Rectal smooth muscle tissue (tissue), 1 donor: ENCODE measurements around the gene TPSB2.
"Not testable (repeated sequence)": the region's sequence is repeated elsewhere in the genome, so short reads cannot be mapped to it uniquely, and the experiment has no call there.

Experiments used
- H3K27ac ChIP-seq: one replicate; pipeline ENCODE4 v1.7.0; 2013; ENCODE audit warnings: low read depth, low read length, inconsistent platforms
- H3K27me3 ChIP-seq: one replicate; pipeline ENCODE4 v1.7.0; 2013; ENCODE audit warnings: low read length; ENCODE audit not compliant: control insufficient read depth, insufficient read depth
- H3K36me3 ChIP-seq: one replicate; pipeline ENCODE4 v1.7.0; 2013; ENCODE audit warnings: low read length; ENCODE audit not compliant: control insufficient read depth, insufficient read depth
- H3K4me1 ChIP-seq: one replicate; pipeline ENCODE4 v1.7.0; 2013; ENCODE audit warnings: low read length; ENCODE audit not compliant: control insufficient read depth, insufficient read depth
- H3K4me3 ChIP-seq: one replicate; pipeline ENCODE4 v1.7.0; 2013; ENCODE audit warnings: low read length
- H3K9ac ChIP-seq: one replicate; pipeline ENCODE4 v1.7.0; 2013; ENCODE audit warnings: low read length

The TPSB2 gene

GRCh38 chr16:1210461-1210860 is 19.5 kb downstream of the TPSB2 start:
- no peaks in the 10 kb centered on the region for H3K27me3 ChIP-seq
- H3K36me3 ChIP-seq, result peaks cover 9% of the 10 kb centered on the region
- no peak overlapping the region for H3K9ac ChIP-seq
- H3K4me1 ChIP-seq, result no peaks in the 10 kb centered on the region
- no peak overlapping the region for H3K4me3 ChIP-seq
- H3K27ac ChIP-seq, result no peak overlapping the region

DNA sequence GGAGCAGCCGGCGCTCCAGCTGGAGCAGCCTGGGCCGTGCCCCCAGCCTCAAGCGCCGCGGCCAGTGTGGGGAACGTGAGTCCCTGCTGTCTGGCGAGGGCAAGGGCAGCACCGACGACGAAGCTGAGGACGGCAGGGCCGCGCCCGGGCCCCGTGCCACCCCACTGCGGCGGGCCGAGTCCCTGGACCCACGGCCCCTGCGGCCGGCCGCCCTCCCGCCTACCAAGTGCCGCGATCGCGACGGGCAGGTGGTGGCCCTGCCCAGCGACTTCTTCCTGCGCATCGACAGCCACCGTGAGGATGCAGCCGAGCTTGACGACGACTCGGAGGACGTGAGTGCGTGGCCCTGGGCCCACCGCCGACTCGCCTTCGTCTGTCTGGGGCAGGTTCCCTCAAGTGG is 20.9 kb downstream of the TPSB2 start:
- no peak overlapping the region for H3K9ac ChIP-seq
- H3K27me3 ChIP-seq, result no peaks in the 10 kb centered on the region
- H3K4me3 ChIP-seq, result no peak overlapping the region
- peaks cover 16% of the 10 kb centered on the region for H3K36me3 ChIP-seq
- no peaks in the 10 kb centered on the region for H3K4me1 ChIP-seq
- no peak overlapping the region for H3K27ac ChIP-seq

DNA sequence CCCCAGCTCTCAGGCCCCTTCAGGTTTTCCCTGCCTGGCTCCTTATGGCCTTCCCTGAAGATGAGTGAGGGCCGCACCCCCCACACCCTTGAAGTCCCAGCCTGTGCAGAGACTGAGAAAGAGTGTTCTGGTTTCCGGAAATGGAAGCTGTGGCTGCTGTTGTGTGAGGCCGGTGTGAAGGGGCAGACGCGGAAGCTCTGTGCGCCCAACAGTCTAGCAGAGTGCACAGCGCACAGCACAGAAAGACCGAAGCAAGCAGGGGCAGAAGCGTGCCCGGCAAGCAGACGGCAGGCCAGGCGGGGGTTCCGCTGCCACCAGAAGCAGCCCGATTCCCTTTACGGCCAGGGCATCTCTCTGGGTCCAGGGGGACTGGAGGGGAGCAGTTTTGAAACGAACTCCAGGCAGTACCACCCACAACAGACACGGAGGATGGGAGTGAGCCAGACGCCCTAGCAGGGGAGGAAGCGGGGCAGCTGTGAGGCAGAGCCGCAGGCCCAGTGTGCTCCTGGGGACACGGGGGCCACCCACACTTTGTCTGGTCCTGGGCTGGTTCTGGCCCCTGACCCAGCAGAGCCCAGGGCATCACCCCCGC is 21.6 kb downstream of the TPSB2 start:
- no peak overlapping the region for H3K4me3 ChIP-seq
- H3K9ac ChIP-seq, result no peak overlapping the region
- H3K36me3 ChIP-seq, result peaks cover 16% of the 10 kb centered on the region
- no peaks in the 10 kb centered on the region for H3K4me1 ChIP-seq
- no peaks in the 10 kb centered on the region for H3K27me3 ChIP-seq
- no peak overlapping the region for H3K27ac ChIP-seq

DNA sequence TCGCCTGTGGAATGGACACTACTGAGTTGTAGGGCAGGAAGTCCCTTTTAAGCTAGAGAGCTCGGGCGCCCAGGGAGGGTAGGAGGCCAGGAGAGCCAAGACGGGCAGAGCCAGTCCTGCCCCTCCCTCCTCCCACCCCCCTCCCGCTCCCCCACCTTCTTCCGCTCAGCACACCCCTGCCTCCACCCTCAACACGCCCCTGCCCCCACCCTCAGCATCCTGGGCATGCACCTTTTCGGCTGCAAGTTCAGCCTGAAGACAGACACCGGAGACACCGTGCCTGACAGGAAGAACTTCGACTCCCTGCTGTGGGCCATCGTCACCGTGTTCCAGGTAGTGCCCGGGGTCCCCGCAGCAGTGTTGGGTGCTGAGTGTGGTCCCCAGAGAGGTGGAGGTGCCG is 23.2 kb downstream of the TPSB2 start:
- Histone ChIP-seq H3K36me3 (peaks cover 16% of the 10 kb centered on the region), H3K4me1 (no peaks in the 10 kb centered on the region), H3K4me3 (no peak overlapping the region), H3K27ac (no peak overlapping the region), H3K9ac (no peak overlapping the region), H3K27me3 (no peaks in the 10 kb centered on the region)

- no peak overlapping the region for H3K9ac ChIP-seq
- H3K27me3 ChIP-seq, result no peaks in the 10 kb centered on the region
- H3K27ac ChIP-seq, result no peak overlapping the region
- no peak overlapping the region for H3K4me3 ChIP-seq
- no peaks in the 10 kb centered on the region for H3K4me1 ChIP-seq
- H3K36me3 ChIP-seq, result peaks cover 16% of the 10 kb centered on the region
These were observed 23.7 kb downstream of the TPSB2 start for GRCh38 chr16:1206326-1206725.

GRCh38 chr16:1204933-1205332 is 25.1 kb downstream of the TPSB2 start:
- Histone ChIP-seq H3K4me3 (no peak overlapping the region), H3K4me1 (no peaks in the 10 kb centered on the region), H3K27ac (no peak overlapping the region), H3K9ac (no peak overlapping the region), H3K27me3 (no peaks in the 10 kb centered on the region), H3K36me3 (peaks cover 16% of the 10 kb centered on the region)

DNA sequence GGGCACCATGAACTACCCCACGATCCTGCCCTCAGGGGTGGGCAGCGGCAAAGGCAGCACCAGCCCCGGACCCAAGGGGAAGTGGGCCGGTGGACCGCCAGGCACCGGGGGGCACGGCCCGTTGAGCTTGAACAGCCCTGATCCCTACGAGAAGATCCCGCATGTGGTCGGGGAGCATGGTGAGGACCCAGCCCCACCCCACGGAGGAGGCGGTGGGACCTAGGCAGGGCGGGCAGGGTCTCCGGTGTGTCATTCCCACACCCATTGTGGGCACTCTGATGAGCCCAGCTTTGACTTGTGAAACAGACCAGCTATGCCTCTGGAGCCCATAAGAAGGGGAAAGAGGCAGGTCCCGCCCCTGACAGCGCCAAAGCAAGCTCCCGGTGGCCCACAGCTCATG is 27.7 kb downstream of the TPSB2 start:
- Histone ChIP-seq H3K36me3 (peaks cover 6% of the 10 kb centered on the region), H3K4me1 (no peaks in the 10 kb centered on the region), H3K9ac (no peak overlapping the region), H3K27me3 (no peaks in the 10 kb centered on the region), H3K27ac (no peak overlapping the region), H3K4me3 (no peak overlapping the region)

DNA sequence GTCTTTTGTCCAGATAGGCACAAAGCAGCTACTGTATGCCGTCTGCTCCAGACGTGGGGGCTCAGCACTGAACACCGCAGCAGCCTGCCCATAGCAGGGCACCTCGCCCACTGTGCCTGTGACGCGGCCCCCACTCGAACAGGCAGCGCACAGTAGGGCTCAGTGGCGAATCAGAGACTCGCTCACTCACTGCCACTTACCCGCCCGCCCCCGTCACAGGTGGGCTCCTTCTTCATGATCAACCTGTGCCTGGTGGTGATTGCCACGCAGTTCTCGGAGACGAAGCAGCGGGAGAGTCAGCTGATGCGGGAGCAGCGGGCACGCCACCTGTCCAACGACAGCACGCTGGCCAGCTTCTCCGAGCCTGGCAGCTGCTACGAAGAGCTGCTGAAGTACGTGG is 28.5 kb downstream of the TPSB2 start:
- H3K36me3 ChIP-seq, result peaks cover 6% of the 10 kb centered on the region

GRCh38 chr16:1200014-1200627 is 29.9 kb downstream of the TPSB2 start:
- no peaks in the 10 kb centered on the region for H3K27me3 ChIP-seq
- no peak overlapping the region for H3K9ac ChIP-seq
- H3K36me3 ChIP-seq, result peaks cover 5% of the 10 kb centered on the region
- H3K4me3 ChIP-seq, result no peak overlapping the region
- no peak overlapping the region for H3K27ac ChIP-seq
- no peaks in the 10 kb centered on the region for H3K4me1 ChIP-seq

More for the DNA sequence above, 28.5 kb downstream of the TPSB2 start:
- Histone ChIP-seq H3K4me3 (no peak overlapping the region), H3K4me1 (no peaks in the 10 kb centered on the region), H3K9ac (no peak overlapping the region), H3K27me3 (no peaks in the 10 kb centered on the region), H3K27ac (no peak overlapping the region)

- Histone ChIP-seq H3K4me1 (no peaks in the 10 kb centered on the region), H3K4me3 (no peak overlapping the region), H3K36me3 (peaks cover 3% of the 10 kb centered on the region), H3K9ac (no peak overlapping the region), H3K27ac (no peak overlapping the region), H3K27me3 (no peaks in the 10 kb centered on the region)
These were observed 30.5 kb downstream of the TPSB2 start for GRCh38 chr16:1199347-1200013.

DNA sequence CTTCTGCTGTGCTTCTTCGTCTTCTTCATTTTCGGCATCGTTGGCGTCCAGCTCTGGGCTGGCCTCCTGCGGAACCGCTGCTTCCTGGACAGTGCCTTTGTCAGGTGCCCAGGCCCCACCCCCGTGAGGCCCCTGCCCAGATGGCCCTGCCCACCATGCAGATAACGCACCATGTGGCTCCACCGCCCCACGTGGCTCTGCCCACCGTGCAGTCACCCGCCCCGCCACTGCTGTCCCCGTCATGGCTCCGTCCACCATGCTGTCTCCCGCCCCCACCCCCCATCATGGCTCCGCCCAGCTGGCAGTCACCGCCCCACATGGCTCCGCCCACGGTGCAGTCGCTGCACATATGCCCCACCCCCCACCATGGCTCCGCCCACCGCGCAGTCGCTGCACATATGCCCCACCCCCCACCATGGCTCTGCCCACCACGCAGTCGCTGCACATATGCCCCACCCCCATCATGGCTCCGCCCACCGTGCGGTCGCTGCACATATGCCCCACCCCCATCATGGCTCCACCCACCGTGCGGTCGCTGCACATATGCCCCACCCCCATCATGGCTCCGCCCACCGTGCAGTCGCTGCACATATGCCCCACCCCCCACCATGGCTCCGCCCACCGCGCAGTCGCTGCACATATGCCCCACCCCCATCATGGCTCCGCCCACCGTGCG is 31.2 kb downstream of the TPSB2 start:
- not testable (repeated sequence) for H3K27me3 ChIP-seq, H3K27ac ChIP-seq, H3K4me3 ChIP-seq, H3K36me3 ChIP-seq, H3K4me1 ChIP-seq, H3K9ac ChIP-seq

DNA sequence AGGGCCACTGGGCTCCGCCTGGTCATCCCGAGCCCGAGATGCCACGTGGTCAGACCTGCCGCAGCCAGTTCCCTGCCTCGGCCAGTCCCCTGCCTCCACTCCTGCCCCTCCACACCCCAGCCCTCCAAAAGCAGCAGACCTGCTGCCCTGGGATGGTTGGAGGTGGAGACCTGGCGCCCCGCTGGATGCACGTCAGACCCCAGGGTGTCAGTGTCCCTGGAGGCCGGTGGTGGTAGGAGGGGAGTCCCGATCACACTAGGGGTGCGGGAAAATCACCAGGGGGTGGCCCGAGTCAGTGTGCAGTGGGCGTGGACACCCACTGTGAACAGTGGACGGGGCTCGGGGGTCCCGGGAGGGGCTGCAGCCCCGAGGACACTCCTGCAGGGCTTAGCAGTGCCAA is 31.8 kb downstream of the TPSB2 start:
- Histone ChIP-seq H3K9ac (no peak overlapping the region), H3K36me3 (no peaks in the 10 kb centered on the region), H3K27me3 (no peaks in the 10 kb centered on the region), H3K4me1 (peaks cover 7% of the 10 kb centered on the region), H3K27ac (no peak overlapping the region), H3K4me3 (no peak overlapping the region)
